ENCODE results near the gene ERMP1.
"Not testable (repeated sequence)": the region's sequence is repeated elsewhere in the genome, so short reads cannot be mapped to it uniquely, and the experiment has no call there.

Gene ERMP1

DNA sequence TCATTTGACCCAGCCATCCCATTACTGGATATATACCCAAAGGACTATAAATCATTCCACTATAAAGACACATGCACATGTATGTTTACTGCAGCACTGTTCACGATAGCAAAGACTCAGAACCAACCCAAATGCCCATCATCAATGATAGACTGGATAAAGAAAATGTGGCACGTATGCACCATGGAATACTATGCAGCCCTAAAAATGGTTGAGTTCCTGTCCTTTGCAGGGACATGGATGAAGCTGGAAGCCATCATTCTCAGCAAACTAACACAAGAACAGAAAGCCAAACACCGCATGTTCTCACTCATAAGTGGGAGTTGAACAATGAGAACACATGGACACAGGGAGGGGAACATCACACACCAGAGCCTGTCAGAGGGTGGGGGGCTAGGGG is 49.5 kb downstream of the ERMP1 start:
- H2BK15ac ChIP-seq (ENCODE audit: low read depth, poor library complexity, severe bottlenecking); DNase-seq; H3K27ac ChIP-seq (ENCODE audit: low read length, poor library complexity, severe bottlenecking); H3K4me2 ChIP-seq (ENCODE audit: low read length, poor library complexity, severe bottlenecking); H2AFZ ChIP-seq (ENCODE audit: low read depth, low read length); H2BK5ac ChIP-seq (ENCODE audit: low read depth, low read length, poor library complexity, severe bottlenecking); H3K4me1 ChIP-seq (ENCODE audit: control insufficient read depth, insufficient read depth, low read depth, low read length); H4K91ac ChIP-seq (ENCODE audit: low read length); H2AK5ac ChIP-seq (ENCODE audit: low read length, severe bottlenecking); H2BK120ac ChIP-seq (ENCODE audit: low read depth, low read length); H3K4me3 ChIP-seq (ENCODE audit: insufficient read depth in 1 of 2, low read depth in 1 of 2, low read length in 2 of 2); H3K23ac ChIP-seq (ENCODE audit: low read length in 2 of 2); H4K8ac ChIP-seq (ENCODE audit: low read length); H3K4ac ChIP-seq (ENCODE audit: low read depth in 1 of 2, low read length in 2 of 2); H3K9ac ChIP-seq (ENCODE audit: low read length); H3K18ac ChIP-seq (ENCODE audit: low read depth in 1 of 2, low read length in 2 of 2); H3K14ac ChIP-seq (ENCODE audit: low read length in 2 of 2); H3K27me3 ChIP-seq (ENCODE audit: control insufficient read depth in 1 of 2, insufficient read depth in 1 of 2, low read length in 2 of 2); H2BK12ac ChIP-seq (ENCODE audit: low read length in 2 of 2): not testable (repeated sequence)
- peaks cover 24 to 56% of the 10 kb centered on the region in 2 experiments for H3K36me3 ChIP-seq (ENCODE audit: control insufficient read depth in 1 of 2, insufficient read depth in 2 of 2, low read depth in 1 of 2, low read length in 2 of 2)
- 100% methylated on average over 2 of the region's 3 CpGs for WGBS
- H3K79me1 ChIP-seq (replicated peaks; ENCODE audit: low read length, poor library complexity, severe bottlenecking) = peaks cover 20% of the 10 kb centered on the region
- peaks cover 19% of the 10 kb centered on the region for H3K9me3 ChIP-seq (ENCODE audit: control insufficient read depth, low read length)

DNA sequence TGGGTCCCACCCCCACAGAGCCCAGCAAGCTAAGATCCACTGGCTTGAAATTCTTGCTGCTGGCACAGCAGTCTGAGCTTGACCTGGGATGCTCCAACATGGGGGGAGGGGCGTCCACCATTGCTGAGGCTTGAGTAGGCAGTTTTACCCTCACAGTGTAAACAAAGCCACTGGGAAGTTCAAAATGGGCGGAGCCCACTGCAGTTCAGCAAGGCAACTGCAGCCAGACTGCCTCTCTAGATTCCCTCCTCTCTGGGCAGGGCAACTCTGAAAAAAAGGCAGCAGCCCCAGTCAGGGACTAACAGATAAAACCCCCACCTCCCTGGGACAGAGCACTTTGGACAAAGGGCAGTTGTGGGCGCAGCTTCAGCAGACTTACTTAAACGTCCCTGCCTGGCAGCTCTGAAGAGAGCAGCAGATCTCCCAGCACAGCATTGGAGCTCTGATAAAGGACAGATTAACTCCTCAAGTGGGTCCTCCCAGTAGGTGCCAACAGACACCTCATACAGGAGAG is 53.2 kb downstream of the ERMP1 start:
- not testable (repeated sequence) for H2AFZ ChIP-seq (ENCODE audit: low read depth, low read length)
- 84% methylated on average over 4 of the region's 4 CpGs for WGBS

DNA sequence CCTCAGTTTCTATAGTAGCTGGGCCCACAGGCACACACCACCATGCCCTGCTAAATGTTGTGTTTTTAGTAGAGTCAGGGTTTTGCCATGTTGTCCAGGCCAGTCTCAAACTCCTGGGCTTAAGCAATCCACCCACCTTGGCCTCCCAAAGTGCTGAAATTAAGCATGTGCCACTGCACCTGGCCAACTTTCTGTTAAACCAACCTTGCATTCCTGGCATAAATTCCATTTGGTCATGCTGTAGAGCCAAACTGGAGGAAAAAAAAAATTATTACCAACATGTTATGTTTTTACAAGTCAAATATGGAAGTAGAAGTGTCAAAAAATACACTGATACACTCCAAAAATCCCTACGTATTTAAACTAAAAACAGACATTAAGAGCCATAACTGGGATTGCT is 54.1 kb downstream of the ERMP1 start:
- no peaks in the 10 kb centered on the region for H3K4me1 ChIP-seq (ENCODE audit: control insufficient read depth, insufficient read depth, low read depth, low read length)
- no peak overlapping the region for H2BK120ac ChIP-seq (ENCODE audit: low read depth, low read length)
- no peak overlapping the region for H3K9ac ChIP-seq (ENCODE audit: low read length)
- H3K36me3 ChIP-seq (ENCODE audit: control insufficient read depth in 1 of 2, insufficient read depth in 2 of 2, low read depth in 1 of 2, low read length in 2 of 2) = peaks cover 21 to 71% of the 10 kb centered on the region in 2 experiments
- H3K14ac ChIP-seq (ENCODE audit: low read length in 2 of 2) = no peak overlapping the region
- WGBS = 100% methylated on average over 1 of the region's 1 CpG
- no peak overlapping the region for H2BK15ac ChIP-seq (ENCODE audit: low read depth, poor library complexity, severe bottlenecking)
- H3K4ac ChIP-seq (ENCODE audit: low read depth in 1 of 2, low read length in 2 of 2) = no peak overlapping the region
- H3K4me3 ChIP-seq (ENCODE audit: insufficient read depth in 1 of 2, low read depth in 1 of 2, low read length in 2 of 2) = peak overlapping the region in 1 of 2 experiments; percentile 41
- no peak overlapping the region for H3K23ac ChIP-seq (ENCODE audit: low read length in 2 of 2)
- no peak overlapping the region for H2BK5ac ChIP-seq (ENCODE audit: low read depth, low read length, poor library complexity, severe bottlenecking)
- no peak for DNase-seq
- no peak overlapping the region for H3K18ac ChIP-seq (ENCODE audit: low read depth in 1 of 2, low read length in 2 of 2)
- no peak overlapping the region for H3K4me2 ChIP-seq (ENCODE audit: low read length, poor library complexity, severe bottlenecking)
- no peak overlapping the region for H2AK5ac ChIP-seq (ENCODE audit: low read length, severe bottlenecking)
- H3K27ac ChIP-seq (ENCODE audit: low read length, poor library complexity, severe bottlenecking) = no peak overlapping the region
- no peak overlapping the region for H2BK12ac ChIP-seq (ENCODE audit: low read length in 2 of 2)
- no peak overlapping the region for H2AFZ ChIP-seq (ENCODE audit: low read depth, low read length)
- H3K9me3 ChIP-seq (ENCODE audit: control insufficient read depth, low read length) = peaks cover 33% of the 10 kb centered on the region
- no peak overlapping the region for H4K8ac ChIP-seq (ENCODE audit: low read length)
- peaks cover 20% of the 10 kb centered on the region for H3K79me1 ChIP-seq (replicated peaks; ENCODE audit: low read length, poor library complexity, severe bottlenecking)
- H4K91ac ChIP-seq (ENCODE audit: low read length) = no peak overlapping the region
- H3K27me3 ChIP-seq (ENCODE audit: control insufficient read depth in 1 of 2, insufficient read depth in 1 of 2, low read length in 2 of 2) = no peaks in the 10 kb centered on the region

More for the DNA sequence above, 53.2 kb downstream of the ERMP1 start:
- H3K4me2 ChIP-seq (ENCODE audit: low read length, poor library complexity, severe bottlenecking); H3K27me3 ChIP-seq (ENCODE audit: control insufficient read depth in 1 of 2, insufficient read depth in 1 of 2, low read length in 2 of 2); H3K4me3 ChIP-seq (ENCODE audit: insufficient read depth in 1 of 2, low read depth in 1 of 2, low read length in 2 of 2); H3K4me1 ChIP-seq (ENCODE audit: control insufficient read depth, insufficient read depth, low read depth, low read length); H2BK15ac ChIP-seq (ENCODE audit: low read depth, poor library complexity, severe bottlenecking); H3K4ac ChIP-seq (ENCODE audit: low read depth in 1 of 2, low read length in 2 of 2); H3K27ac ChIP-seq (ENCODE audit: low read length, poor library complexity, severe bottlenecking); H4K8ac ChIP-seq (ENCODE audit: low read length); H2BK120ac ChIP-seq (ENCODE audit: low read depth, low read length); H3K23ac ChIP-seq (ENCODE audit: low read length in 2 of 2); H2BK5ac ChIP-seq (ENCODE audit: low read depth, low read length, poor library complexity, severe bottlenecking); H4K91ac ChIP-seq (ENCODE audit: low read length); H2AK5ac ChIP-seq (ENCODE audit: low read length, severe bottlenecking); H3K14ac ChIP-seq (ENCODE audit: low read length in 2 of 2); H3K9ac ChIP-seq (ENCODE audit: low read length); H3K18ac ChIP-seq (ENCODE audit: low read depth in 1 of 2, low read length in 2 of 2); H2BK12ac ChIP-seq (ENCODE audit: low read length in 2 of 2): not testable (repeated sequence)
- Histone ChIP-seq H3K36me3 (ENCODE audit: control insufficient read depth in 1 of 2, insufficient read depth in 2 of 2, low read depth in 1 of 2, low read length in 2 of 2) (peaks cover 18 to 62% of the 10 kb centered on the region in 2 experiments), H3K9me3 (ENCODE audit: control insufficient read depth, low read length) (peaks cover 33% of the 10 kb centered on the region), H3K79me1 (replicated peaks; ENCODE audit: low read length, poor library complexity, severe bottlenecking) (peaks cover 14% of the 10 kb centered on the region)
- peak; percentile 12 for DNase-seq

DNA sequence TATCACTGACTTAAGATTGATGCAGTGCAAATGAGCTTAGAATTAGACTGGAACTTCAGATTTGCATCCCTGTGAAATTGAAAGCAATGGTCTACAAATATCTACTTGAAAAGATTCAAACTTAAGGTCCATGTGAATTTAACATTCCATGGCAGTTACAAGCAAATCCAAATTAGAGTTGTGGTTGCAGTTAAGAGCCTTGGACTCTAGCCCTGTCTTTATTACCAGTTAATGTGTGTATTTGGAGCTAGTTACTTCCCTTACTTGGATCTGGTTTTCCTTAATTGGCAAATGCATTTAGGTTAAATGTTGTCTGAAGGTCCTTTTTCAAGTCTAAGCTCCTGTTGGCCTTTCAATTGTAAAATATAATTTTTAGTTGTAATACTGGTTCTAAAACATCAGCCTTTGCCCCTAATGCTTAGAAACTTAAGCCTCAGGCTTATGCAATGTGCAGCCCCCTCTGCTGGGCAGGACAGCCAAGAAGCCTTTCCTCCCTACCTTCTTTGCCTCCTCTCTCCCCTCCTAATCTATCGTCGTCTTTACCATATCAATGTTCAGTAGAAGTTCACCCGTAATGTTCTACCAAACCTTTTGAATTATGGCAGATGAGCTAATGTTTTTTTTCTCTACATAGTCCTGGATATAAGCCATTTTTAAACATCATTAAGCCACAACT is 59.5 kb downstream of the ERMP1 start:
- Histone ChIP-seq H3K14ac (ENCODE audit: low read length in 2 of 2) (no peak overlapping the region), H3K18ac (ENCODE audit: low read depth in 1 of 2, low read length in 2 of 2) (no peak overlapping the region), H4K8ac (ENCODE audit: low read length) (no peak overlapping the region), H2BK5ac (ENCODE audit: low read depth, low read length, poor library complexity, severe bottlenecking) (no peak overlapping the region), H4K91ac (ENCODE audit: low read length) (no peak overlapping the region), H2BK120ac (ENCODE audit: low read depth, low read length) (no peak overlapping the region), H3K4me3 (ENCODE audit: insufficient read depth in 1 of 2, low read depth in 1 of 2, low read length in 2 of 2) (no peak overlapping the region), H3K4me2 (ENCODE audit: low read length, poor library complexity, severe bottlenecking) (no peak overlapping the region), H3K9ac (ENCODE audit: low read length) (no peak overlapping the region), H2AFZ (ENCODE audit: low read depth, low read length) (no peak overlapping the region), H3K36me3 (ENCODE audit: control insufficient read depth in 1 of 2, insufficient read depth in 2 of 2, low read depth in 1 of 2, low read length in 2 of 2) (peaks cover 12 to 94% of the 10 kb centered on the region in 2 experiments), H3K27me3 (ENCODE audit: control insufficient read depth in 1 of 2, insufficient read depth in 1 of 2, low read length in 2 of 2) (no peaks in the 10 kb centered on the region), H2BK15ac (ENCODE audit: low read depth, poor library complexity, severe bottlenecking) (no peak overlapping the region), H2BK12ac (ENCODE audit: low read length in 2 of 2) (no peak overlapping the region), H2AK5ac (ENCODE audit: low read length, severe bottlenecking) (no peak overlapping the region), H3K9me3 (ENCODE audit: control insufficient read depth, low read length) (peaks cover 15% of the 10 kb centered on the region), H3K4ac (ENCODE audit: low read depth in 1 of 2, low read length in 2 of 2) (no peak overlapping the region), H3K79me1 (replicated peaks; ENCODE audit: low read length, poor library complexity, severe bottlenecking) (peaks cover 13% of the 10 kb centered on the region), H3K23ac (ENCODE audit: low read length in 2 of 2) (no peak overlapping the region), H3K27ac (ENCODE audit: low read length, poor library complexity, severe bottlenecking) (no peak overlapping the region), H3K4me1 (ENCODE audit: control insufficient read depth, insufficient read depth, low read depth, low read length) (no peaks in the 10 kb centered on the region)
- no peak for DNase-seq
- WGBS = 93% methylated on average over 3 of the region's 3 CpGs

Data from mesenchymal stem cell (in vitro differentiated cells and primary cell).